IPS DF 19.7 (cell line): Measurements from ENCODE around the gene TAF10.

Experiments
- DNase-seq: peaks from one replicate; pipeline ENCODE4 v3.0.0-alpha.2; 2013; ENCODE audit warnings: low read depth, low spot score

Gene TAF10

DNA sequence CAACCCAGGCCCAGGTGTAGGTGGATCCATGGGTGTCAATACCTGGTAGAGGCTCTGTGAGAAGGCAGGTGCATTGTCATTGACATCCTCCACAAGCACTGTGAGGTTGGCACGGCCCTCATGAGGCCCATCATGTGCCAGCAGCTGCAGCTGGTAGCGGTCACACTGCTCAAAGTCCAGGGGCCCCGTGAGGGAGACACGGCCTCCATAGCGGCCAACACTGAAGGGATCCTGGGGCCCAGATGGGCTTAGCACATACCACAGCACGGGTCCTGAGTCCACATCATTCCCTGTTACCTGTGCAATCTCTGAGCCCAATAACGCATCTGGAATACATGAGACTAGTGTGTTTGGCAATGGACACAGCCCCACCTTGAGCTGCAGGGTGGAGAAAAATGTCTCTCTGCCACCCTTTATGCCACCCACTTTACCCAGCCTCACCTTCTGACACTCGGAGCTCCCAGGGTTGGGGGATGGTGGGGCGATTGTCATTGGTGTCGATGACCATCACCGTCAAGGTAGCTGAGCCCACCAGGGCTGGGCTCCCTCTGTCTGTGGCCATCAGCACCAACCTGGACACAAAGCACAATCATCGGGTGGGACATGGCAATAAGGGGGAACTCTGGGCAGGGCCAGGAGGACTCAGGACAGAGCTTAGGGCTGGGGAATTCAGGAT lies 13.3 kb upstream of the TAF10 start:
- no peak for DNase-seq

GRCh38 chr11:6623391-6624363 lies 11.7 kb upstream of the TAF10 start:
- no peak for DNase-seq

DNA sequence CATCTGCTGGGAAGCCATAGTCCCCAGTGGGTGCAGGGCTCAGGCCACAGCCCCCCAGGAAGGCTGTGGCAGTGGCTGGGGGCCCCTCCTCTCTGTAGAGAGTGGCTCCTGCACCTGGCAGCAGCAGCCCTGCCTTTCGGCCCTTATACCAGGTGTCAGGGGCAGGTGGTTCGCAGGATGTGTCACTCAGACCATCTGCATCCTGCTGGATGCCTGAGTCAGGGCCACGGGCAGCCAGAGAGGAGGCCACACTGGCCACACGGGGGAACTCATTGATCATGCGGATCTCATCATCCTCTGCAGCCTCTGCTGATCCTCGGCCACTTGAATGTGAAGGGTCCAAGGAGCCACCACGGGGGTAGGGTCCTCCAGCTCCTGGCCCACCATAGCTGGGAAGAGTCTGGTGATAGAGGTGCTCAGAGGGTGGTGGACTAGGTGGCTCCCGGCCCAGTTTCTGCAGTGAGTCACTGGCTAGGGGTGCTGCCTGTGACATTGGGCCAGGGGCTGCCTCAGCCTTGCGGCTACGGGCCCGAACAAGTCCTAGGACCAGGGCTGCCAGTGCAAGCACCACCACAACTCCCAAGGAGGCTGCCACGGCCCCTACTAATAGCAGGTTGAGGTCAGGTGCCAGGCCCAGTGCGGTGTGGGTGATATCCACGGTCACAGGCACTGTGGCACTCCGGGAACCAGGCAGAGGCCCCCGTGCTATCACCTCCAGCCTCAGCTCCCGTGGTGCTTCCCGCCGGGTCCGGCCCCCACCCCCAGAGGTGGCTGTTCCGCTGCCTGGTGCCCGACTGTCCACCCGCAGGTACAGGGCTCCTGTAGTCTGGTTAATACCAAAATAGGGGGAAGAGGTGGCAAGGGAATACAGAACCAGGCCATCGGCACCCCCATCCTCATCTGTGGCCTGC lies 10.5 kb upstream of the TAF10 start:
- no peak for DNase-seq

GRCh38 chr11:6621711-6622211 lies 9.7 kb upstream of the TAF10 start:
- DNase-seq = no peak

DNA sequence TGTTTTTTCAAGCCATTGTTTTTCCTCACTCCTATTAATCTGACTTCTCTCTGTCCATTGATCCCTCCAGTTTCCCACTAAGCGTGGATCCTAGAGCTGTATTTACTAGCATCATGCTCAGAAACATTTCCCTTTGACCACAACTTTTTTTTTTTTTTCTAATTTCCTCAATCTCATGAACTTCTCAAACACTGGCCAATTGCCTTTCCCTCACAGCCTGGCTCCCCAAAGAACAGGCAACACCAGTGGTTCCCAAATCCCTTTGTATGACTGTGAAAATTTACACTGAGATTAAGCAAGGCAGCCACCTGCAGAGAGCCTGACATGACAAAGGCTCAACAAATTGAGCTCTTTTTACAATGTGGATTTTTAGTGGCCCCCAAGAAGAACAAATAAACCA lies 8.6 kb upstream of the TAF10 start:
- no peak for DNase-seq

DNA sequence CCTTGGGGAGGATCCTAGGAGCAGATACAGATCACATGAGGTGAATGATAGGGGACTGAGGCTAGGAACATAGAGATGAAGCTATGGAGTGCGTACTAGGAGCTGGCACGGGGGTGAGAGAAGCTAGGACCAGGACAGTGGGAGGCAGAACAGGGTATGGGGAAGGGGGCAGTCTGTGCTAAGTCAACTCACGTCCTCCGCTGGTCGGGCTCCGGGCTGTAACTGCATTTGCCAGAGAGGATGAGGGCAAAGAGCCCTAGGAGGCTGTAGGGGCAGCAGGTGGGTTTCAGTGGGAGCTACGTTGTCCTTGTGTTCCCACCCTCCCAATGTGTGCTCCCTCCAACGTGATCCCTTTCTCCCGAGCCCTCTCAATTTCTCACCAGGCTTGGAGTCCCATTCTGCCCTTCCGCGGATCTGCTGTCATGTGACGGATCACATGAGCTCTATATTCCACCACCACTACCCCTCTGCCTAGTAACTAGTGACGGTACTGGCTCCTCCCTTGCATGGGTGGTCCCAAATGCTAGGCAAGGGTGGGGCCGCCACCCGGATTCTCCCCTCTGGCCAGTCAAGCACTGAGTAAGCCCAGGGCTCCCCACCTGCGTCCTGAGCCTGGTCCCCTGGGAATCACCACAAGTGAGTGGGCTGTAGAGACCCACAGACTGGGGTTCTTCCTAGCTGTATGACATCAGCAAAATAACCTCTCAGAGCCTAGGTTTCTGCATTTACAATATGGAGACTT lies 7.2 kb upstream of the TAF10 start, which contains the start of gene TPP1:
Gene TPP1, minus strand, starts transcription at position 419 of the 742 bp plus-strand sequence. Its CDS starts 22 bp downstream, at position 397.
- peak; percentile 69 for DNase-seq

- DNase-seq = no peak
Measured at GRCh38 chr11:6618117-6619003, 6.3 kb upstream of the TAF10 start.

DNA sequence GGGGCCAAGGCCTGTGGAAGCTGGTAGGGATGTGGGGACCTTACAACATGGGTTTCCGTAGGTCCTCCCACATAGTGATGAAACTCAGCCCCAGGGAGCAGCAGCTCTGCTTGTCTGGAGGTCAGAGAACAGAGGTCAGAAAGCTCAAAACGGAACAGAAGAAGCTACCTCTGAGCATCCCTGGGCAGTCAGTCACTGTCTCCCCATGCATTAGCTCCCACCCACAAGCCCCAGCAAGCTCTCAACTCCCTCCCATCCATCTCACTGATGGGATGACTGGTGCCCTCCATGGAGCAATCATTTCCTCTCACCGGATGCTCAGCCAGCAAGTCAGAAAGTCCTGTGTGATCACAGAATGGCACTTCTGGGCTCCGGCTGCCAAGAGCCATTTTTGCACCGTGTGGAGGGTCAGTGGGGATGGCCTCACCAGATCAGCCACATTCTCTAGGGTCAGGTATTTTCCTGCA lies 5.3 kb upstream of the TAF10 start:
- DNase-seq = no peak

- DNase-seq = no peak
Measured at GRCh38 chr11:6616596-6617250, 4.7 kb upstream of the TAF10 start.

- no peak for DNase-seq
Measured at GRCh38 chr11:6615882-6616585, 4.0 kb upstream of the TAF10 start.

GRCh38 chr11:6615046-6615445 lies 3.0 kb upstream of the TAF10 start:
- DNase-seq = no peak

- no peak for DNase-seq
Measured at GRCh38 chr11:6614446-6614845, 2.4 kb upstream of the TAF10 start.

DNA sequence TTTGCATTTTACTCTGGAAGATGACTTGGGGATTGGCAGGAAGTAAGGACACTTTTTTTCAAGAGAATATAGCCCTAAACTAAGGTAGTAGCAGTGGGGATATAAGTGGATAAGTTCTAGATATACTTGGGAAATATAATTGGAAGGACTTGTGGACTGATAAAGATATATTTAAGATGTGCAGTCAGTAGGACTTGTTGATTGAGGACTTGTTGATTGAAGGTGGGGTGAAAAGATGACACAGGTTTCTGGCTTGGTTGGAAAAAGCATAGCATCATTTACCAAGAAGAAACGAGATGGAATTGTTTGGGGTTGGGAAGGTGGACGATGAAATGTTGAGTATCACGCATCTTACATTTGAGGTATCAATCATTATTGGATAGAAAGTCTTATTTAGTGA lies 1.5 kb upstream of the TAF10 start:
- DNase-seq = no peak

GRCh38 chr11:6611963-6612212 lies 128 bp downstream of the TAF10 start:
- no peak for DNase-seq

GRCh38 chr11:6611092-6611962 lies 689 bp downstream of the TAF10 start:
- DNase-seq = no peak

- no peak for DNase-seq
Measured at GRCh38 chr11:6610591-6610990, 1.4 kb downstream of the TAF10 start.

GRCh38 chr11:6609502-6610015 lies 2.5 kb downstream of the TAF10 start:
- DNase-seq = no peak
